ENCODE data around the gene CDK16. TPM values are rescaled to one million over a fixed set of nuclear protein-coding genes. Genes with fewer than 3 reads are reported as not detected.

Gene CDK16
- total and polyA plus RNA-seq, 9 of the 15 experiments (the other 6 are each of a cell fraction or from before 2014, with no cell fraction given) = 3.9 to 104 (median 57.5) TPM

DNA sequence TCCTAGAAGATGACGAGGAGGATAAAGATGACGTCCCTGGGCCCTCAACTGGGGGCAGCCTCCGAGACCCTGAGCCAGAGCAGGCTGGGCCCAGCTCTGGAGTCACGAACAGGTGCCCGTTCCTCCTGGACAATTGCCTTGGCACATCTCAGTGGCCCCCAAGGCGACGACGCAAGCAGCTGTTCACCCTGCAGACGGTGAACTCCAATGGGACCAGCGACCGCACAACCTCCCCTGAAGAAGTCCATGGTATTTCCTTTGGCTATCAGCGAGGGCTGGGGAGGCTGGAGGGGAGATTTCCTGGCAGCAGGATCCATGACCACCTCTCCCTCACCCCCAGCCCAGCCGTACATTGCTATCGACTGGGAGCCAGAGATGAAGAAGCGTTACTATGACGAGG lies 26.2 kb downstream of the CDK16 start:
- Histone ChIP-seq H3K9me1 (ENCODE audit: control insufficient read depth, insufficient read depth, low read length) (no peaks in the 10 kb centered on the region), H3K27me3 (ENCODE audit: control insufficient read depth in 2 of 2, insufficient read depth in 2 of 2, low read length in 2 of 2) (no peaks in the 10 kb centered on the region), H2AFZ (ENCODE audit: low read depth, low read length) (no peak overlapping the region), H3K9ac (ENCODE audit: insufficient read depth in 1 of 2, low read depth in 2 of 2, low read length in 2 of 2) (no peak overlapping the region), H3K9me3 (replicated peaks; ENCODE audit: control insufficient read depth, insufficient read depth, low read depth, low read length) (no peaks in the 10 kb centered on the region), H3K4me2 (ENCODE audit: insufficient read depth, low read length) (no peak overlapping the region), H4K20me1 (replicated peaks; ENCODE audit: control insufficient read depth, insufficient read depth, low read length) (no peaks in the 10 kb centered on the region), H3K4me1 (replicated peaks in 1 of 2; ENCODE audit: control insufficient read depth in 2 of 2, insufficient read depth in 2 of 2, low read length in 2 of 2) (no peaks in the 10 kb centered on the region), H3K4me3 (no peak overlapping the region), H3K36me3 (ENCODE audit: control insufficient read depth, insufficient read depth, low read length) (no peaks in the 10 kb centered on the region; the same call in 2 of the 3 replicates), H3K27ac (ENCODE audit: extremely low read depth, low read depth, low read length) (no peak overlapping the region), H3K79me2 (ENCODE audit: control insufficient read depth, insufficient read depth, low read length) (no peaks in the 10 kb centered on the region)
- BruUV-seq (replicated peaks) = no TSS peak
- in situ Hi-C loops (cut with MboI) (no loop called here), intact Hi-C loops (cut with micrococcal nuclease) (no loop called here)
- ATAC-seq (no peak), FAIRE-seq (no peak), DNase-seq (ENCODE audit: extremely low read depth in 1 of 4, low spot score in 3 of 4) (no peak)
- WGBS (ENCODE audit: insufficient coverage, low coverage, missing lambda C conversion rate) = 67% methylated on average over 8 of the region's 16 CpGs
- ChIA-PET CTCF (ENCODE audit: low intra/inter-chr PET ratio) (no interaction called here), POLR2A (no interaction called here)
- TF ChIP-seq RBM25 (IDR thresholded peaks at IDR 0.05; ENCODE audit: low read depth, low read length, severe bottlenecking) = no peak

DNA sequence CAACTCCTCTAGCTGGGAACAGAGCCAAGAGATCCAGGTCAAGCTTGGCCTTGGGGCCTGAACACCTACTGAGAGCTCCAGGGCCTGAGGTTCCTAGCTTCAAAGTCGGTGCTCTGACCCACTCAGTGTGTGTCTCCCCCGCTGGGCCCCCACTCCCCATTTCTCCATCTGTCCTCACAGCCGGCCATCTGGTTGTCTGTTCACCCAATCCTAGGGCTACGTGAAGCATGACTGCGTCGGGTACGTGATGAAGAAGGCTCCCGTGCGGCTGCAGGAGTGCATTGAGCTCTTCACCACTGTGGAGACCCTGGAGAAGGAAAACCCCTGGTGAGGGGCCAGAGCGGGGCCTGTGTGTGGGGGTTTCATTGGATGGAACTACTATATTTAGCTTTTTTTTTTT lies 26.7 kb downstream of the CDK16 start:
- no peak overlapping the region for H3K4me2 ChIP-seq (ENCODE audit: insufficient read depth, low read length)
- no peaks in the 10 kb centered on the region for H3K36me3 ChIP-seq (ENCODE audit: control insufficient read depth, insufficient read depth, low read length)
- ChIA-PET CTCF (ENCODE audit: low intra/inter-chr PET ratio) (no interaction called here), POLR2A (interaction anchor here (0.6 kb wide), 1 partner anchor 10 kb away, joined by 3 read pairs; no protein-coding TSS in a partner anchor)
- no peak overlapping the region for H3K9ac ChIP-seq (ENCODE audit: insufficient read depth in 1 of 2, low read depth in 2 of 2, low read length in 2 of 2)
- H4K20me1 ChIP-seq (replicated peaks; ENCODE audit: control insufficient read depth, insufficient read depth, low read length) = no peaks in the 10 kb centered on the region
- TF ChIP-seq MTF1 (CRISPR knock-in tag; IDR thresholded peaks at IDR 0.05; ENCODE audit: borderline replicate concordance) = no peak
- no peak for TF ChIP-seq ZKSCAN1 (IDR thresholded peaks at IDR 0.05; ENCODE audit: low read depth, low read length)
- no peak for TF ChIP-seq ZNF551 (CRISPR knock-in tag; IDR thresholded peaks at IDR 0.05)
- no peak for TF ChIP-seq SMAD2 (IDR thresholded peaks at IDR 0.05; ENCODE audit: low read depth, low read length)
- no peak for TF ChIP-seq GATAD2B (IDR thresholded peaks at IDR 0.05; ENCODE audit: borderline replicate concordance)
- TF ChIP-seq U2AF2 (optimal IDR thresholded peaks at IDR 0.05; ENCODE audit: low read depth, low read length) = no peak
- no peak for TF ChIP-seq SREBF1 (IDR thresholded peaks at IDR 0.05; ENCODE audit: borderline replicate concordance, low read depth, low read length)
- no peak for TF ChIP-seq CHD2 (IDR thresholded peaks at IDR 0.05; ENCODE audit: low read depth, low read length)
- no peak for TF ChIP-seq POLR2AphosphoS5 (IDR thresholded peaks at IDR 0.05; ENCODE audit: control insufficient read depth, insufficient read depth, low read depth, low read length)
- H3K79me2 ChIP-seq (ENCODE audit: control insufficient read depth, insufficient read depth, low read length) = no peaks in the 10 kb centered on the region
- no peak overlapping the region for H3K27ac ChIP-seq (ENCODE audit: extremely low read depth, low read depth, low read length)
- H2AFZ ChIP-seq (ENCODE audit: low read depth, low read length) = no peak overlapping the region
- no peak overlapping the region for H3K4me3 ChIP-seq
- no peaks in the 10 kb centered on the region for H3K9me3 ChIP-seq (replicated peaks; ENCODE audit: control insufficient read depth, insufficient read depth, low read depth, low read length)
- ATAC-seq = no peak
- intact Hi-C loops (cut with micrococcal nuclease) (no loop called here), in situ Hi-C loops (cut with MboI) (no loop called here)
- 65% methylated on average over 8 of the region's 10 CpGs for WGBS (ENCODE audit: insufficient coverage, low coverage, missing lambda C conversion rate)
- DNase-seq (ENCODE audit: extremely low read depth in 1 of 4, low spot score in 3 of 4) = no peak
- no peak for FAIRE-seq
- no peaks in the 10 kb centered on the region for H3K9me1 ChIP-seq (ENCODE audit: control insufficient read depth, insufficient read depth, low read length)
- no TSS peak for BruUV-seq (replicated peaks)
- H3K4me1 ChIP-seq (replicated peaks in 1 of 2; ENCODE audit: control insufficient read depth in 2 of 2, insufficient read depth in 2 of 2, low read length in 2 of 2) = no peaks in the 10 kb centered on the region
- no peaks in the 10 kb centered on the region for H3K27me3 ChIP-seq (ENCODE audit: control insufficient read depth in 2 of 2, insufficient read depth in 2 of 2, low read length in 2 of 2)
